ENCODE results near the gene MAPK4. TPM values are rescaled to one million over a fixed set of nuclear protein-coding genes. Genes with fewer than 3 reads are reported as not detected.
"Not testable (repeated sequence)": the region's sequence is repeated elsewhere in the genome, so short reads cannot be mapped to it uniquely, and the experiment has no call there.

Gene MAPK4
- total RNA-seq, 1 experiment from 2014 or later, result not detected

DNA sequence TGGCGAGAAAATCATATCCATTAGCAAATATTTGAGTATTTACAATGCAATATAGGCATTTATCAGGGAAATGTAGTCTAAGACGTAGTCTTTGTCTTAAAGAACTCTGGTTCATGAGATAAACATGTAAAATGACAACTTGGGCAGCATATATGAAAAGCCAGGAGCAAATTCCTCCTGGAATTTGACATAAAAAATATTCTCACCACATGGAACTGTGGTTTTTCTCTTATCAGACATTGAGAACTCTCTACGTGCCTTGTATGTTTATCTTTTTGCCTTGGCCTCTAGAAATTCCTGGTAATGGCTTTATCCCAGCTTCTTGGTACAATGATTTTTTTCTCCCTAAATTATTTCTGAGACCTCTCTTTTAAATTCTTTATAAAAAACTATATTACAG is 2.8 kb downstream of the MAPK4 start:
- no peak for DNase-seq
- Histone ChIP-seq H3K27me3 (peaks cover 38% of the 10 kb centered on the region), H3K36me3 (no peaks in the 10 kb centered on the region), H3K4me3 (no peak overlapping the region), H3K9me3 (no peaks in the 10 kb centered on the region)

DNA sequence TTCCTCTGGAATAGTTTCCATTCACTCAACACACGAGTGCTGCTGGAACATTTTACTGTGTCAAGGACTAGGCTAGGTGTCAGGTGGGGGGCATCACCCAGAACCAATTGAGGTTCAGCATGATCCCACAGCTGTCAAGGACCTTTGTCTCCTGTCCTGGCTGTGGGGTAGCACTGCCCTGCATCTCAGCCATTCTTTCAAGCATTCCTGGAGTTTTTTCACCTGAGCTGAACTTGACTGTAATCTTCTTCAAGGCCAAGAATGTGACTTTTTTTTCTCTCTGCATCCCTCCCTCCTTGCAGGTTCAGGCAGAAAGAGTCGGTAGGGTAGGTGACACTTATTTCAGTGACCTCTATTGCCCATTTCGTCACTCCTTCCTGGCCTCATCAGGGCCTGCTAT is 3.5 kb downstream of the MAPK4 start:
- H3K36me3 ChIP-seq, result no peaks in the 10 kb centered on the region
- no peaks in the 10 kb centered on the region; the same call in 1 of the 2 replicates for H3K9me3 ChIP-seq
- no peak for DNase-seq
- no peak overlapping the region for H3K4me3 ChIP-seq
- peaks cover 38% of the 10 kb centered on the region for H3K27me3 ChIP-seq

DNA sequence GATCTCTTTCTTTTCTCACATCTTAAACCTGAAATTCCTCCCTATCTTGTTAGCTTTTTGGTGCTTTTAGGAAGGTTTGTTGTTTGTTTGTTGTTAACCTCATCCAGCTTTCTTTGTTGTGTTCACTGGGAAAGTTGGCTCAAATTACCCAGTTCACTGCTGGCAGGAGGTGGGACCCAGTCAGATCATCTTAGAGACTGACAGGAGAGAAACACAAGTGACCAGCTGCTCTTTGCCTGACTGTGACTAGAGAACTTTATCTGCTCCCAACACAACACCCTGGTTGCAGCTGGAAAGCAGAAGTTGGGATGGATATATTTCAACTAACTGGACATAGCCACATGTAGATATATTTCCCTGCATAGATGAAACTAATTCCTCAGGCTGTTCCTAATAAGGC is 10.0 kb downstream of the MAPK4 start:
- peaks cover 31% of the 10 kb centered on the region for H3K27me3 ChIP-seq

DNA sequence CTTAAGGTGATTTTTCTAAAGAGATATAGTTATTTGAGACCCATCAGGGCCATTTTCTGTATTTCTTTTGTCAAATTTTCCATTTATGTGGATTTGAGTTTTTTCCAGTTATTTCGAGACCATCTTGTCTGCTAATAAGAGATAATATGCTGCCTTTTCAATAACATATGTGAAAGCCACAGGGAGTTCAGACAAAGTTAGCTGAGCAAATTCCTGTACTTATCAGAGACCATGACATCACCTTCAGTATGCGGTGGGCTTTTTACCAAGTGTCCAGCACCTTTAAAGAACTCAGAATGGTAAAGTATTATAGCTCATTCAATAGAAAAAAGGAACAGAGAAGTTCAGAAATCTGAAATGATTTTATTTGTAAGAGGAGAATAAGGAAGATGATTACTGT is 11.7 kb downstream of the MAPK4 start:
- Histone ChIP-seq H3K27me3 (peaks cover 35% of the 10 kb centered on the region), H3K4me3 (no peak overlapping the region), H3K36me3 (no peaks in the 10 kb centered on the region), H3K9me3 (no peaks in the 10 kb centered on the region; the same call in 1 of the 2 replicates)
- DNase-seq, result no peak

More for the DNA sequence above, 10.0 kb downstream of the MAPK4 start:
- Histone ChIP-seq H3K9me3 (no peaks in the 10 kb centered on the region; the same call in 1 of the 2 replicates), H3K4me3 (no peak overlapping the region), H3K36me3 (no peaks in the 10 kb centered on the region)
- no peak for DNase-seq

DNA sequence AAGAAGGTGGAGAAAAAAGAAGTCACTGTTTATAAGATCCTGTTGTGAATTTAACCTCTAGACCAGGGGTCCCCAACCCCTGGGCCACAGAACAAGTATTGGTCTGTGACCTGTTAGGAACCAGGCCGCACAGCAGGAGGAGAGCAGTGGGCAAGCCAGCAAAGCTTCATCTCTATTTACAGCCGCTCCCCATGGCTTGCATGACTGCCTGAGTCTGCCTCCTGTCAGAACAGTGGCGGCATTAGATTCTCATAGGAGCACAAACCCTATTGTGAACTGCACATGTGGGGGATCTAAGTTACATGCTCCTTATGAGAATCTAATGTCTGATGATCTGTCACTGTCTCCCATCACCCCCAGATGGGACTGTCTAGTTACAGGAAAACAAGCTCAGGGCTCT is 13.3 kb downstream of the MAPK4 start:
- H3K36me3 ChIP-seq, DNase-seq: not testable (repeated sequence)
- H3K27me3 ChIP-seq, result peaks cover 40% of the 10 kb centered on the region

DNA sequence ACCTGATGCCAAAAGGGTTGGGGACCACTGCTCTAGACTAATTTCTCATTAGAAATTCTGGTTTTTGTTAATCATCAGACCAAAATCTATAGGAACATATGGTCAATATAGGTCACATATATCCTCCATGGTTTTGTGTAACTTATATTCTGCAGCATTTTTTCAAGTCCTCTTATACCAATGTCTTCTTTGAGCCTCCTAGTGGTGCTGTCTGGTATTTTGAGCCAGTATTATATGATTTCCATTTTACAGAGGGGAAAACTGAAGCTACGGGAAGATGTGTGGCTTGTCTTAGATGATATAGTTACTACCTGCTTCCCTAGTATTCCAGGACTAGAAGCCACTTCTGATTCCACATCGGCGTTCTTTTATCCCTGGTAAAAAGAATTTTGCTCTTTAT is 13.8 kb downstream of the MAPK4 start:
- Histone ChIP-seq H3K4me3 (no peak overlapping the region), H3K27me3 (peaks cover 40% of the 10 kb centered on the region), H3K36me3 (no peaks in the 10 kb centered on the region), H3K9me3 (no peaks in the 10 kb centered on the region; the same call in 1 of the 2 replicates)
- no peak for DNase-seq

More for the DNA sequence above, 13.3 kb downstream of the MAPK4 start:
- not testable (repeated sequence) for H3K9me3 ChIP-seq, H3K4me3 ChIP-seq

DNA sequence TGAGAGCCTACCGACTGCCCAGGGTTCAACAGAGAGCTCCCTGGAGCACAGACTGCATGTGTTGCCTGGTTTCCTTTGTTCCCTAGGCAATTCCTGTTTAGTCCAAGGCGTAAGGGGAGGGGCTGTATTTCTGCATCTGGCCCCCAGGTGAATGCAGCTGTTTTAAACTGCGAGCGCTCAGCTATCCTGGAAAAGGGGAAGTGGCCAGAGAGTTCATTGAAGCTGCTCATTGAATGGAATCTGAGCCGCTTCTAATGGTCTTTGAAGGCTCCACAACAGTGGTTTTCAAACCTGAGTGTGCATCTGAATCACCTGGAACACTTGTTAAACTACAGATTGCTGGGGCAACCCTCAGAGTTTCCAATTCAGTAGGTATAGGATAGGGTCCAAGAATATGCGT is 18.1 kb downstream of the MAPK4 start:
- DNase-seq, result no peak
- H3K36me3 ChIP-seq, result no peaks in the 10 kb centered on the region
- peaks cover 26% of the 10 kb centered on the region for H3K27me3 ChIP-seq
- H3K9me3 ChIP-seq, result no peaks in the 10 kb centered on the region; the same call in 1 of the 2 replicates
- no peak overlapping the region for H3K4me3 ChIP-seq

DNA sequence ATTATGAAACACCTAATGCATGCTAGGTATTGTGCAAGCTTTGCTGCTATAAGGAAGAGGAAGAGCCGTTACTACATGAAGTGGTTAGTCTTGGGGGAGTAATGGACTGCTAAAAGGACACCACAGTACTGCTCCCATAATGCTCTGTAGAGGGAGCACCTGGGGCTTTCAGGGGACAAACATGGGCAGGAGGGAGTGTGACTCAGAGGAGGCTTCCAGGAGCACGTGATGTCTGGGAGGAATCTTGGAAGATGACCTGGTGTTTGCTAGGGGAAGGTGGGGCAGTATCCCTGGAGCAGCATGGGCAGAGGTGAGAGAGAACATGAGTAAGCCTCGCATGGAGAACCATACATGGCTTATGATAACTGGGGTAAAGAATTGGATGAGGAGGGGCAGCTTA is 18.8 kb downstream of the MAPK4 start:
- H3K4me3 ChIP-seq, result no peak overlapping the region
- no peaks in the 10 kb centered on the region; the same call in 1 of the 2 replicates for H3K9me3 ChIP-seq
- H3K36me3 ChIP-seq, result no peaks in the 10 kb centered on the region
- DNase-seq, result no peak
- peaks cover 20% of the 10 kb centered on the region for H3K27me3 ChIP-seq

DNA sequence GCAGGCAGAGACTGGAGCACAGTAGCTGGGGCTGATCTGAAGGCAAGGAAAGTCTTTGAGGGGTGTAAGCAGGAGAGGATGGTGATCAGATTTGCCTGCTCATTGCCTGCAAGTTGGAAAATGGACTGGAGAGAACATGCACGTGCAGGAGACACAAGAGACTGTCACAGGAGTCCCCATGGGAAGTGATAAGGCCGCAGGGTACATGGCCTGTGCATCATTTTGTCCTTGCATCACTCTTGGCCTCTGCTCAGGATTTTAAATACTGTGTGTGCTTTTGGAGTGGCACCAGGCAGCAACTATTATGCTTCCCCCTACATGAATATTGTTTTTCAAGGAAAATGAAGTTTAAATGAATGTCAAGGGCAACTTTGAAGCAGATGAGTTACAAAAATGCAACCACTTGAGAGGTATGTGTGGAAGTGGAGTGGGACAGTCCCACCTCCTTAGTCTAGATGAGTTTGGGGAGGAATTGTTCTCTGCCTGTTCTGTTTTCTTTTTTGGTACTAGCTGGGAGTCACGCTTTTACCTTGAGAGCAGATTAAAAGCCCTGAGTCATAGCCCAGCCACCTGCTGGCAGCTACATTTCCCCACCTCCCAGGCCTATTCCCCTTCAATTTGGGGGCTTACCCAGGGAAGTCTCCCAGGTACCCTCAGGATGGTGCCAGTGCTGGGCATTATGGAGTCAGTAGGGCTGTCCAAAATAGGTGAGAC is 19.3 kb downstream of the MAPK4 start:
- peaks cover 16% of the 10 kb centered on the region for H3K27me3 ChIP-seq
- H3K9me3 ChIP-seq, result no peaks in the 10 kb centered on the region; the same call in 1 of the 2 replicates
- no peak for DNase-seq
- H3K4me3 ChIP-seq, result no peak overlapping the region
- no peaks in the 10 kb centered on the region for H3K36me3 ChIP-seq

DNA sequence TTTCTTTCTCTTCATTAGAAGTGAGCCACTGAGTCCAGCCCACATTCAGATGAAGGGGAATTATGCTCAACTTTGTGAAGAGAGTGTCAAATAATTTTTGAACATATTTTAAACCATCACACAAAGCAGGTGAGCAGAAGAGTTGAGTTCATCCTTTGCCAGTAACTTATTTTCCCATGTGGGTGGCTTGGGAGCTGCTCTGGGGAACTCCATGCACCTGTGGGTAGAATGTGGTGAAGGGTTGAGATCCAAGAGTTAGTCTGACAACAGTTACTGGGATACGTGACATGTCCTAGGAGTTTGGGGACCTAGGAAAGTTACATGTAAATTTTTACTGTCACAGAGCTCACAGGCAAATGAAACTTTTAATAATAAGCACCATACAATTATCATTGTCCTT is 21.6 kb downstream of the MAPK4 start:
- DNase-seq, result no peak
- no peaks in the 10 kb centered on the region for H3K9me3 ChIP-seq
- H3K27me3 ChIP-seq, result peaks cover 12% of the 10 kb centered on the region
- no peak overlapping the region for H3K4me3 ChIP-seq
- H3K36me3 ChIP-seq, result no peaks in the 10 kb centered on the region

DNA sequence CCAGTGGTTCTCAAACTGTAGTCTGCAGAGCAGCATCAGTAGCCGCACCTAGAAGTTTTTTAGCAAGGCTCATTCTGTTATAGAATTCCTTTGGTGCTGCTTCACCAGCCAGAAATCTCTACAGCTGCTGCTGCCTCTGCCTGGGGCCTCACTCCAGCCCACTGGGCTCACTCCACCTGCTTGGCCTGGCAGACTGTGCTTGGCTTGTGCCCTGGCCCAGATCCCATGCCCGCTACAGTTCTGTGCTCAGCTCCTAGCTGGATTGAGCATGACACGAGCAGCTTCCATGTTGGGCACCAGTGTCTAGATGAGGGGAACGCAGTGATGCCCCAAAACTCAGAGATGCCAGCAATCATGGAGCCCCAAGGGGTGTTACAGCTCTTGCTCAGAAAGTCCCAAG is 22.6 kb downstream of the MAPK4 start:
- Histone ChIP-seq H3K4me3 (no peak overlapping the region), H3K36me3 (no peaks in the 10 kb centered on the region), H3K9me3 (no peaks in the 10 kb centered on the region), H3K27me3 (peaks cover 8% of the 10 kb centered on the region)
- no peak for DNase-seq

DNA sequence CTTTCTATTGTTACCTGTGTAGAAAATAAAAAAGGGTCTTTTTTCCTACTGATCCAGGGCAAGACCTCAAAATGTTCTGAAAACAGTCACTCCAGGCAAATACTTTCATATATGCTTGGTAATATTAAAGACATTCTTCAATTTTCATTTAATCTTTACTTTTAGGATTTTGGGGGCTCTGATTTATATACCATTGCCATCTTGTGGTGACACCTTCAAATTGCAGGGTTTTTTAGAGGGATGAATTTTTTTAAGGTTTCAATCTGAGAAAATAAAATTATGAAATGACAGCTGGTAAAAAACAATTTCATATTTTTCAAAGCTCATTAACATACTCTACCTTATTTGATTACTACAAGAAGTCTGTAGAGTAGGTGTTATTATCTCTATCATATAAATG is 26.8 kb downstream of the MAPK4 start:
- Histone ChIP-seq H3K4me3 (no peak overlapping the region), H3K9me3 (no peaks in the 10 kb centered on the region), H3K27me3 (peaks cover 15% of the 10 kb centered on the region), H3K36me3 (no peaks in the 10 kb centered on the region)
- no peak for DNase-seq

DNA sequence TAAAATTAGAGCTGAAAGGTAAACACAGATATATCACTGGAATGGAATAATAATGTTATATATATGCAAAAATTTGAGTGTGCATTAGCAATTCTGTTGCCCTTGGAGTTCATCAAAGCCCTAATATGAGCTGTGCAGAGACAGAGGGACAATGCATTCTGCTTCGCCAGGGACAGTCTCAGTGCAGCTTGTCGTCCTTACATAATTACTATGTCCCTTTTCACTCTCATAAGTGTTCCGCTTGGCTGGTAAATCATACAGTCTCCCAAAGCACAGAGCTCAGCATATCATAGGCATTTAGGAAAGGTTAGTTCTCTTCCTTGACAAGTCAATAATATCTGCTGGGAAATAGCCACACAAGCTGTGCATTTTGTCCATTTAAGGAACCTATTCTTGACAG is 30.7 kb downstream of the MAPK4 start:
- Histone ChIP-seq H3K4me3 (no peak overlapping the region), H3K9me3 (peaks cover 17% of the 10 kb centered on the region), H3K27me3 (peaks cover 8% of the 10 kb centered on the region), H3K36me3 (no peaks in the 10 kb centered on the region)
- DNase-seq, result no peak

DNA sequence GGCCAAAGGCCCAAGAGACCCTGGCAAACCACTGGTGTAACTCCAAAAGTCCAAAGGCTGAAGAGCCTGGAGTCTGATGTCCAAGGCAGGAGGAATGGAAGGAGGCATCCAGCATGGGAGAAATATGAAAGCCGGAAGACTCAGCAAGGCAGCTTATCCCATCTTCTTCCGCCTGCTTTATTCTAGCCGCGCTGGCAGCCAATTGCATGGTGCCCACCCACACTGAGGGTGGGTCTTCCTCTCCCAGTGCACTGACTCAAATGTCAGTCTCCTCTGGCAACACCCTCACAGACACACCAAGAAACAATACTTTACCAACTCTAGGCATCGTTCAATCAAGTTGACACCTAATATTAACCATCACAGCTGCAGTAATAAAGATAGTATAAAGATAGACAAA is 34.1 kb downstream of the MAPK4 start:
- H3K9me3 ChIP-seq, result peaks cover 29% of the 10 kb centered on the region
- no peak for DNase-seq
- H3K4me3 ChIP-seq, result no peak overlapping the region
- no peaks in the 10 kb centered on the region for H3K36me3 ChIP-seq
- peaks cover 10% of the 10 kb centered on the region for H3K27me3 ChIP-seq

DNA sequence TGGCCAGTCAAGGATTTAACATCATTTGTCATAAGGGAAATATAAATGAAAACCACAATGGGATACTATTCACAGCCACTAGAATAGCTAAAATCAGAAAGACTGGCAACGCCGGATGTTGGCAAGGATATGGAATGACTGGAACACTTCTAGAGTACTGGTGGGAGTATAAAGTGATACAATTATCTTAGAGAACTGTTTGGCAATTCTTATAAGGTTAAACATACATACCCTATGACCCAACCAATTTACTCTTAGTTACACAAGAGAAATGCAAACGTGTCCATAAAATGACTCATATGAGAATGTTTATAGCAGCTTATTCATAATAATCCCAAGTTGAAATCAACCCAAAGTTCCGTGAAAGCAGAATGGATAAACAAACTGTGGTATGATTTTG is 35.1 kb downstream of the MAPK4 start:
- peaks cover 29% of the 10 kb centered on the region for H3K9me3 ChIP-seq
- DNase-seq, result peak; percentile 82
- no peak overlapping the region for H3K4me3 ChIP-seq
- peaks cover 19% of the 10 kb centered on the region for H3K27me3 ChIP-seq
- H3K36me3 ChIP-seq, result no peaks in the 10 kb centered on the region

DNA sequence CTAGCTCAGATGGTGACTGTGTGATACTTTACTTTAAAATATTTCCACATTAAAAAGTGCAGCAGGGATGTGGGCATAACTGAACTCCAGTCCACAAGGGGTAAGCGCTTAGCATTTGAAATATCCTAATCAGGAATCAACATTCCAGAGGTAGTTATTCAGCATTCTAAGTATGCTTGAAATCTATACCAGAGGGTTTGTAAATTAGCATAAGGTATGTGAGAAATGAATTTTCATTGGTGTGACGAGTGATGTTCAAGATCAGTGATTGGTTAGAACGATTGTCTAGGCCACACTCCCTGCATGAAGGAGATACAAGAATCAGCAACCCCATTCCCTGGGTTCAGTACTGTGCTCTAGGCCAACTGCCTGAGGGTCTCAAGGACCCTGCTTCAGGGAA is 42.6 kb downstream of the MAPK4 start:
- H3K4me3 ChIP-seq, result no peak overlapping the region
- H3K27me3 ChIP-seq, result peaks cover 18% of the 10 kb centered on the region
- DNase-seq, result no peak
- no peaks in the 10 kb centered on the region for H3K36me3 ChIP-seq
- no peaks in the 10 kb centered on the region; the same call in 1 of the 2 replicates for H3K9me3 ChIP-seq

DNA sequence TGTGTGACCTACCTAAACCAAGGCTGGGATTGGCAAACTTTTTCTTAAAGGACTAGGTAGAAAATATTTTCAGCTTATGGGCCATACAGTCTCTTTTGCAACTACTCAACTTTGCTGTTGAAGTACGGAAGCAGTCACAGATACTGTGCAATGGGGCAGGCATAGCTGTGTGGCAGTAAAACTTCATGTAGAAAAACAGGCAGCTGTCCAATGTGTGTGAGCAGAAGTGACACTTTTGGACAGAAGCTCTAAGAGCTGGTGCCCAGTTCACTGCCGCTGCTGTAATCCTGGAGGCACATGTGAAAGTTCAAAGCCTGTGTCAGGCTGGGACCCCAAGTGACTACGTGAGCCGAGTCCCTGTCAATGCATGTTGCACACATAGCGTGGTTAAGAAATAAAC is 46.7 kb downstream of the MAPK4 start:
- Histone ChIP-seq H3K4me3 (no peak overlapping the region), H3K36me3 (no peaks in the 10 kb centered on the region), H3K27me3 (peaks cover 2% of the 10 kb centered on the region; the same call in 1 of the 2 replicates), H3K9me3 (no peaks in the 10 kb centered on the region)
- no peak for DNase-seq

DNA sequence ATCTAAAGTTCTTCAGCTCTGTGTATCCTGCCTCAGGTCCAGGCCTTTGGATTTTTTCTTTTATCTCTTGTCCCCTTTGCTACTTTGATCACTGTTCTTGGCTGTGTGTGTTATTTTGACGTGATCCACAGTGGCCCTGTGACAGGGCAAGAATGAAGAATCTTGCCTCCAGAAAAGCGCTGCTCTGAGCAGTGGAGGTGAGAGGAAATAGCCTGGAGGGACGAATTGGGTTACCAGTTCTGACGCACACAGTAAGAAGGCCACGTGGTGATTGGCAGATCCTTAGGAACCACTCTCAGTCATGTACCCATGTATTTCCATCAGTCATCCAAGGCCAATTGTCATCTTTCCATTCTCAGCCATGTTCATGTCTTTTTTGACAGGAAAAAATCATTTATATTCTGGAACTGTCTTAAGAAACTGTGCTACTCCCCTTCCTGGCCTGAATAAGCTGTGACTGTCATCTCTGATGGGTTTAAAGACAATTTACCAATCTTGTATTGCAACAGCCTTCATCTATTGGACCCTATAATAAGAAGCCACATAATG is 47.6 kb downstream of the MAPK4 start:
- H3K4me3 ChIP-seq, result no peak overlapping the region
- no peaks in the 10 kb centered on the region for H3K9me3 ChIP-seq
- DNase-seq, result no peak
- no peaks in the 10 kb centered on the region for H3K36me3 ChIP-seq
- 0 out of 2 replicates have a peak, but pooled peaks cover 2% of the 10 kb centered on the region for H3K27me3 ChIP-seq

All from MG63 (cell line).